Activated gamma-delta T cell treated with Interleukin-2 at 50 U/mL for 16 hours (primary cell): ENCODE data around the gene CACNA1D.

Source experiments
- DNase-seq: peaks from one replicate; pipeline ENCODE4 v3.0.0-alpha.2; 2020

CACNA1D gene

DNA sequence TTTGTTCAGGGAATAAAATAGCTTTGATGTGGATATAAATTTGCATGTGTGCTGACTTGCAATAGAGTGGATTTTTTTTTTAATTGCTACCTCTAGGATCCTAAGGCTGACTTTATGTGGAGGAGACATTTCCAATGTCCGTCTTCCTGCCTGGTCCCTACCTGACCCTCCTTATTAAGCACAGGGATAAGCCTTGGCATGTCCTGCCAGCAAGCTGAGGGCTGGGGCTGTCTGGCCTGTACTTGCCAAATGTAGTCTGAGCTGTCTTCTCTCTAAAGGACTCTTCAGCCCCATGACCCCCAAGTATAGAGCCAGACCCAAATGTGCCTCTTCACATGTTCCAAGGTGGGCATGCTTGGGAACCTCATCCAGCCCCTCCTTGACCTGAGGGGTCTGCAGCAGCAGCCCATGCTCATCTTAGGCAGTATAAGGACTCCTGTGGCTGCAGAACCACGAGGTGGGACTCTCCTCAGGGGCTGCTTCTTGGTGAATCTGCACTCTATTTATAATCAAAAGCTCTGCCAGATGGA is 88.8 kb downstream of the CACNA1D start:
- DNase-seq, result no peak

DNA sequence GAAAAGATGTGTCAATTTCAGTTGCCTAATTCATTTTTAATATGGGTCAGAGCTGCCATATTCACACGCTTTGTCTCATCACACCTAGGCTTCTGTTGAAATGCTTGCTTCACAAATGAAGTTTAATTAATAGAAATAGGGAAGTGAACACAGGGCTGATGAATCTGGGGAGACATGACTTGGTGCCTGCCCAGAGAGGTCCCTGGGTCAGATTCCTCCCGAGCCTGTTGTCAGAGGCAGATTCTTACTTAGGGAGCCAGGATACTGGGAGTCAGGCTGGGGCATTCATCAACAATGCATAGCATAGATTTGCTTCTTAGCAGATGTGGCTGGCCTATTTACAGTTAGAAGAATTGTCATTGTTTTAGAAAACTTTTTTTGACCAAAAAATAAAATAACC is 90.6 kb downstream of the CACNA1D start:
- no peak for DNase-seq

DNA sequence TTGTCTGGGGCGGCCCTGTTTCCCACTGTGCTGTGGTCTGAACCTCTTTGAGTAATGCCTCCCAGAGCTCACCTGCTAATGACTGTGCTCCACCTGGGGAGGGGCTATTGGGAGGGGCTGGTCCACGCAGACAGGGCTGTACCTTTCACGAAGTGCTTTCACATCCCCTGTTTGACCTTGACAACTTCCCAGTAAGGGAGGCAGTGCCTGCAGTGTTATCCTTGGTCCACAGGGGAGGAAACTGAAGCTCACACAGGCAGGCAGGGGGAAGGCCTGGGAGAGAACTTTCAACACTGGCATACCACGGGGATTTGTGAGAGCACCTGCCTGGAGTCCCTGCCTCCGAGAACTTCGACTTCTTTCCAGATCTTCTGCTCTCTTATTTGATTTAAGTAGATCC is 91.2 kb downstream of the CACNA1D start:
- no peak for DNase-seq

DNA sequence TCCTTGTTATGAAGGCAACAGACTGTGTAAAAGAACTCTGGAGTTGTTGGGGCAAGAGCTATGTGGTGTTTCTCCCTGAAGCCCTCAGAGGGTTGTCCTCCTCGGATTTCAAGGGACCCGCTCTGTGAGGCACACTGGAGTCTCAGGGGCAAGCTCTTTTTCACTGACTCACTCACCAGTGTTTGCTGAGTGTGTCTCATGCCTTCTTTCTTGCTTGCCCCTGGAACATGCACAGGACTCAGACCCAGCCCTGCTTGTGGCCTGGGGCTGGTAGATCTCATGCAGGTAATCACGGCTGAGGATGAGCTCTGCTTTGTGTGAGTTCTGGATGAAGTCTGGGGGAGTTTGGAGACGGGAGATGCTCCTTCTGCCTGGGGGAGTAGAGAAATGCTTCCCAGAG is 93.7 kb downstream of the CACNA1D start:
- DNase-seq, result no peak

DNA sequence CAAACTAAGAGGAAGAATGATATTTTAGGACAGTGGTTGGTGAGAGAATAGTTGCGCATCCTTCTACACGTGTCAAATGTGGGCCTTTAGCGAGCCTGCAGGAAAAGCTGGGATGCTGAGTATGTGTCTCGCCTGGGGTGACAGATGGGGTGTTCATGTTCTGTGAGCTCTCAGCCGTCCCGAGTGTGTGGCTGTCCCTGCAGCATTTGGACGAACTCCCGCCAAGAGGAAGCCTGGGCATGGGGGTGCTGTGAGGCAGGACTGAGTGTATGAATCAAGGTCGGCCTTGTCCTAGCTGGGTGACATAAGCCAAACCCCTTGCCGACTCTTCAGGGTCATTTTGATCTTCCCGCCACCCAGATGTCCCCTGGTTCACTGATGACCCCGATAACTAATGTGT is 94.8 kb downstream of the CACNA1D start:
- no peak for DNase-seq

DNA sequence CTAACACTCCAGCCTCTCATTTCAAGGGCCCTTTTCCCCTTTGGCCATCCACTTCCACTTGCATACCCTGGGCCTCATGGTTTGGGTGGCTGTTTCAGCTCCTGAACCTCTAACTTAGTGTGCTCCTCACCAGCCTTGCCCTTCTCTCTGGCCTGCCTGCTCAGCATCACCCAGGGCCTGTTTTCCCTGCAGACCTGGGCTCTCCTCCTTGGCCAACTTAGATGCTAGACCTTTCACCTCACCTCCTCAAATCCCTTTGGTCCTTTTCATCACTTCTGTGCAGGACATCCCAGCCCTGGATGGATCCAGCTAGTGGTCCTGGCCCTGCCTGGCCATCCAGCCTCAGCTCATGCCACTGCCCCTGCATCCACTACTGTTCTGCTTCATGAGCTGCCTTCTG is 95.4 kb downstream of the CACNA1D start:
- no peak for DNase-seq

DNA sequence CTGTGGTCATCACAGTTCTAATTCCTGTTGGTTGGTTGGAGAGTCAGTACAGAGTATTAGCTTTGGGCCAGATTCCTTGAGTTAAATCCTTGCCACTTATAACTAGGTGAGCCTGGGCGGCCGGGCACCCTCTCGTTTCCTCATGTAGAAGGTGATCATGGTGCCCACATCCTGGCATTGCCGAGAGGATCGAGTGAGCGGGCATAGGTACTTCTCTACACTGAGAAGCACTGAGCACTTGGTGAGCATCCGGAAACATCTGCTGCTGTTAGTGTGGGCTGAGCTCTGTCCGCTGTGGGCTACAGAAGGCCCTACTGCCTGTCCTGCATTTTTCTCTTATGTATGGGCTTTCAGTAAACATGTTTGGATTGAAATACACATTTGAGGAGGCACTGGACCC is 96.2 kb downstream of the CACNA1D start:
- no peak for DNase-seq

DNA sequence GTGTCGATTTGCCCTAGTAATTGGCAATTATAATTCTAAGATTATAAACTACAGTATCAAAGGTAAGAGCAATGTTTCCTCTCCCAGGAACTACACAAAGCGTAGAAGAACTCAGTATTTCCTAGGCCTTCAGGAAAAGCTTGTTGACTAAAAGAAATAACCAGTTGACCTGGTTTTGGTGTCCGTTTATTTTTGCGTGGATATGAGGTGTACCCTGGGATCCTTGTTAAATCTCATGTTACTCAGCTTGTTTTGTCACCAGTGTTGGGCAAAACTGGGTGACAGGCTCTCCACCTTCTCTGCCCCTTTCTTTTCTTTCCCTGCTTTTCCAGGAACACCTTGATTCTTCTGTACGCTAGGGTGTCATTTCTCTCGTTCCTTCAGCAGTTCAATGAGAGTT is 97.2 kb downstream of the CACNA1D start:
- no peak for DNase-seq

DNA sequence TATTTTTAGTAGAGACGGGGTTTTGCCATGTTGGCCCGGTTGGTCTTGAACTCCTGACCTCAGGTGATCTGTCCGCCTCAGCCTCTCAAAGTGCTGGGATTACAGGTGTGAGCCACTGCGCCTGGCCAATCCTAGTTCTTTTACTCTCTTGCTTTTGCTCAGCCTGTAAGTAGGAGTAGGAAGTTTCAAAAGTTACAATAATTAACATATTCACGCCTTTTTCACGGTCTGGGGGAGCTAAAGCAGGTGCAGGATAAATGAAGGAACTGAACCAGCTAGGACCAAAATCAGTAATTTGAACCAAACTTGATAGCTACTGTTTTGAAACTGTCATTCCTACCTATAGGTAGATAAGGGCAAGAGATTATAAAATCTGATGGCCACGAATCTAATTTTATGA is 98.5 kb downstream of the CACNA1D start:
- DNase-seq, result no peak

DNA sequence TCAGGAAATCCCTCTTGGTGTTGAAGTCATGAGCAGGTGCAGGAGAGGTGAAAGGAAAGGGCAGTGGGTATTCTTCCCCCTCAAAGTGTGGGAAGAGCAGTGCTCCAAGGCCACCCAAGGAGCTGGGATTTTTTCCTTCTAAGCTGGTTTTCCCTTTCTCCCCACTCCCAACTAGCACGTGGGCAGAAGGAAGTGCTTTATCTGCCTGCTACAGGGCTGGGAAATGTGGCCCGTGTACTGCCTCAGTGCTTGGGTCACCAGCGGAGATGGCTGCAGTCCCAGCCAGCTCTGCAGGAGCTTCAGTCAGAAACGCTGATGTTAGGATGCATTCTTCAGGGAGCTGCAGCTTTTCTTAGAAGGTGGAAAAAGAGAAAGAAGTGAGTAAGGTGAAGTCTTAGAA is 99.2 kb downstream of the CACNA1D start:
- no peak for DNase-seq

DNA sequence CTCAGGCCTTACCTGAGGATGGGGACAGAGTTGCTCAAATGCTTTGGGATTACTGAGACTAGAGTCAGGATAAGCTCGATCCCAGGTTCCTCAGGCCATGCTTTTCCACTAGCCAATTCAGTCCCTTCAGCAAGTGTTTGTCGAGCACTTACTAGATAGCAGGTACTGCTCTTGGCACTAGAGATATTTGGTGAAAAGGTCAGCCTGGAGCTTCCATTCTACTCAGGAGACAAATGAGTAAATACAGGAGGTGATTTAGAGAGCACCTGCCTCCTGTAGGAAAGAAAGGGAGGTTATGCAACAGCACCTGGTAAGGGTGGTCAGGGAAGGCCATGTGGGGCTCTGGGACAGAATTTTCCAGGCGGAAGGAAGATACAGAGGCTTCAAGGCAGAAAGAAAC is 99.9 kb downstream of the CACNA1D start:
- no peak for DNase-seq

DNA sequence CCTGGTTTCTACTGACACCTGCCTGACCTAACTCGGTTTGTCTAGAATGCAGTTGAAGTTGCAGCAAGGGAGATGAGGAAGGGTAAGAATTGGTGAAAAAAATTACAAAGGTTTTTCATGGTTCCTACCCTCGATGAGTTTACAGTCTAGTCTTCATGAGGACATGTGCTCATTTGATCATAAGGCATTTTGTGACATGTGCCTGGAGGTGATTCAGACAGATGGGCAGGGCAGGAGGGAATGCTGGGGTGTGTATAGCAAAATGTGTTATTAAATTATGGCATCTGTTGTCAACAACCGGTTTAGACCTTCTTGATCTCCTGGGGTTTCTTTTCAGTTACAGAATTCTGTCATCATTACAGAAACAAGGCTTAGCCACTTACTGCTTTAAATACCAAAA is 101.2 kb downstream of the CACNA1D start:
- no peak for DNase-seq

DNA sequence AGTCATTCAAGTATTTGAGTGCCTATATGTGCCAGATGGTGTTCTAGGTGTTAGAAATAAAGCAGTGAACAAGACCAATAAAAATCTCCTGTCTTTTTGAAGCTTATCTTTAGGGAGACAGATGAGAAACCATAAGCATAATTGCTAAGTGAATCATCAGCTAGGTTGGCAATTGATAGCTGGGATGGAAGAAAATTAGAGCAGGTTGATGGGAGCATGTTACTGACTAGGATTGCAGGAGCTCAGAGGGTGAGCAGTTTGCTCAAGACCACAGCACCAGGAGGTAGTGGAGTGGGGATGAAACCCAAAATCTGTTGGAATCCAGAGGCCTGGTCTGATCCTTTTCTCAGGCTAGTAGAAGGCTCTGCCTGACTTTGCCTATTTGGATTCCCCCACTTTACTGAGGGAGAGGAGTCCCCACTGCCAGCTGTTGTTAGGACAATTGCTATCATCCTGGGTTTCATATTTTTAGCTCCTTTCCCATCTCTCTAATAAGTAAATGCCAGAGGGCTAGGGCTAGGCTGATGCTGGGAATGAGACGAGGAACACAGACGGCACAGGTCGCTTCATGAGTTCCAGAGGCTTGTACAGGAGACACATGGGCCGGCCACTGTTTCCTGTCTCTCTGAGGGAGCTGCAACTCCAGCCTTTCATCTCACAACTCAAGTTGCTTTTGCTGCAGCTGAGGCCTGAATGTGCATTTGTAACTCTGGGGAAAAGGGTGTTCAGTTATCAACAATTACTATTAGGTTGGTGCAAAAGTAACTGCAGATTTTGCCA is 102.9 kb downstream of the CACNA1D start:
- DNase-seq, result no peak

DNA sequence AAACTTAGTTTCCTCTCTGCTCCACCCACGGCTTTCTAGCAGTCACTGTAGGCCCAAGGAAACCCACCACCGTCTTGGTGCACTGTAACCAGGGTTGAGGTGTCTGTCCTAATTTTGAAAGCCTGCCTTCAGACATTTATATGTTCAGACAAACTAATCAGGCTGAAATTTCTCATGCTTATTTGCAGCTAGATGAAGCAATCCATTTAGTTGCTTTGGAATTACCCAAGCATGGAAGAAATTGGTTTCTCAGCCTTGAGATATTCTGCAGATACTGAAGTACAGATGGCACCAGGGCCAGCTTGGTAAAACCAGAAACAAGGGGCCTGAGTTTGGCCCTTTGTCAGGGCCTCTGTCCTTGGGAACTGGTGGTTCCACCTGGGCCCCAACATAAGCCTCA is 105.4 kb downstream of the CACNA1D start:
- DNase-seq, result no peak

DNA sequence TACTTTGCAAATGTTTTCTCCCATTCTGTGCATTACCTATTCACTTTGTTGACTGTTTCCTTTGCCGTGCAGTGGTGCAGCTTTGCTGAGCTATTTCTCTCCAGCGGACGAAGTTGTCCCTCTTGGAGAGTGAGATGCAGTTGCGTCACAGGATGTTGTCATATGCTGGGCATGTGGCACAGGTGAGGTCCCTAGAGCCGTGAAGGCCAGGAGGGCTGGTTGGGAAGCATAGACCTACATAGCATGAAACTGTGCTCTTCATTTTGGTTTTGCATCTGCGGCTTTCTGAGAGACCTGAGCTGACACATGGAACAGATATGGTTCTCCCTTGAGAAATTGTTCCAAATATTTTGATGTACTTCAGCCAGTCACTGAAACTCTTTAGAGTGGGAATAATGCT is 108.5 kb downstream of the CACNA1D start:
- no peak for DNase-seq

DNA sequence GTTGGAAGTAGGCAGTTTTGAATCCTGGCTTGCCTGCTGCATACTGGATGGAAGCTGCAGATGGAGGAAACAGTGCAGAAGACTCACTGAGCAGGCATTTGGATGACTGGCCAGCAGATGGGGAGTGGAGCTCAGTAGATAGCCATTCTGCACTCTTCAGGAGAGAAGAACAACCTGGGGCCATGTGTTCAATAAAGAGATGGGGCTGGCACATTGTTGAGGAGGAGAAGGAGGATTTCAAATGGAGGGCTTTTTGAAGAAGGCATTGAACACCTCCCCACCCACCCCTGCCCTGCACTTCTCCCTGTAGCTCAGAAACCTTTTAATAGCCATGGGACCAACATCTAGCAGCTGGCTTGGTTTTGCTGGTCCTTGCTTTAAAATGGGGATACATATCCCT is 109.8 kb downstream of the CACNA1D start:
- DNase-seq, result no peak

DNA sequence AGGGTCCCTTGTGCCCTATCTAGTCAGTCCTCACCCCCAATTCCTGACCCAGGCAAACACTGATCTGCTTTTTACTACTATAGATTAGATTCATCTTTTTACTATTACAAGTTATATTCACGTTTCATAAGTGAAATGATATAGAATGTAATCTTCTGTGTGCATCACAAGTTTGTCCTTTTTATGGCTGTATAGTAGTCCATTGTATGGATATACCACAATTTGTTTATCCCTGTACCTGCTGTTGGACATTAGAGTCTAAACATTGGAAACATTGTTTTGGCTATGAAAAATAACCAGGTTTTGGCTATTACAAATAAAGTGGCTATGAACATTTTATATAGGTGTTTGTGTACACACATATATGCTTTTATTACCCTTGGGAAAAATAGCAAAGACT is 112.4 kb downstream of the CACNA1D start:
- no peak for DNase-seq

DNA sequence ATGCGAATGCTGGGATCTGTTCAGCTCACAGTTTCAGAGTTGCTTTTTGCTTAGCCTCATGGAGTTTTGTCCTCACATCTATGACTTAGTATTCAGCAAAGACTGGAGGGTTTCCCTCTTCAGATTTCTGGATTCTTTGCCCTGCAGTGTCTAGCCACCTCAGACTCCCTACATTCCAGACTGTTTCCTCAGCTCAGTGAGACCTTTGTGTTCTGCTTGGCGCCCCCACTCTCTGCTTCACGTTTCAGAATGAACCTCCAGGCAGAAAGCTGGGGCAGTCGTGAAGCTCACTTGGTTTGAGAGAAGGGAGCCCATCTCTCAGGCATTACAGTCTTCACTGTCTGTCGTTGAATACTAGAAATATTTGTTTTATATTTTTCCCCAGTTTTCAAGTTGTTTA is 118.1 kb downstream of the CACNA1D start:
- no peak for DNase-seq

DNA sequence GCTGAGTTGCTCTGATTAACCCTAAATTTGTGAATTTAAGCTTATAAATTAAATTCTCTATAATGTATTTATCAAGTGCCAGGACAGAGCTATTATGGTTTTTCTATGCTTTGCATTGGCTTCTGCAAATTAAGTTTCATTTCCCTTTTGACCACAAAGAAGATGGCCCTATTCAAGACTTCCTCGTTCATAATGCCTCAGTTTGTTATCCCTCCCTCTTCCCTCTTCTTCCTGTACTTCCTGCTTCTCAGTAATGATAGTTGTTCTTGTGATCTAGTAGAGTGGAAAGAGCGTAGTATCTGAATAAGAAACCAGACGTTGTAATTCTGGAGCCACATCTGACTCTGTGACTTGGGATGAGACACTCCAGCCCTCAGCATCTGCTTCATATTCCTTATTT is 118.7 kb downstream of the CACNA1D start:
- DNase-seq, result no peak

DNA sequence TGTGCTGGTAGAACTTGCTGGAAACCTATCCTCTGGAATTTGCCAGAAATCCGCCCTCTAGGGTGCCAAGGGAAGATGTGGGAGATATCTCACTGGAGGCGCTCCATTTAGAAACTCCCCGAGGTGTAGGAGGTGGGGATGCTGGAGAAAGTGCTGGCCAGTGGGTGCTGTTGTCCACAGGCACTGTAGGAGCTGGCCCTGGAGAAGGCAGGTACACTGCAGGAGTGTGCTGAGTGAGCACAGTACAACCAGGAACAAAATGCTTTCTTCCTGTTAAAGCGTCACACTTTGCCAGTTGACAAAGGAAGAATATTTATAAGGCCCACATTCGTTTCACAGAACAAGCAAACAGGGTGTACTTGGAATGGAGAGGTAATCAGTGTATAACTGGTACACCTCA is 119.9 kb downstream of the CACNA1D start:
- no peak for DNase-seq

DNA sequence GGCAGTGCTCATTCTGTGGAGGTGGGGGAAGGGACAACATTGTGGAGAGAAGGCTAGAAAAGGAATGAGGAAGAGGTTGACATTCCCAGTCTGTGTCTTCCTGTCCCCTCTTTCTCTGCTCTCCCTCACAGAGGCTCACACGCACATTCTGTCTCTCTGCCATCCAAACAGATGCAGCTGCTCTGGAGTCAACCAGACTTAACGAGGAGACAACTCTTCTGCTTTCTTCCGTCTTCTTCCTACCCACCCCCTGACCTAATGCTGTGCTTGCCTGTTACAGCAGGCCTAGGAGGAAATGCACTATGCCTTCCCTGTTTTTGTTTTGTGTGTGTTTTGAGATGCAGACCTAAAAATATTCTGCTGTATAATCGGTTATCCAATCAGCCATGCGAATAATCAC is 121.9 kb downstream of the CACNA1D start:
- DNase-seq, result no peak

DNA sequence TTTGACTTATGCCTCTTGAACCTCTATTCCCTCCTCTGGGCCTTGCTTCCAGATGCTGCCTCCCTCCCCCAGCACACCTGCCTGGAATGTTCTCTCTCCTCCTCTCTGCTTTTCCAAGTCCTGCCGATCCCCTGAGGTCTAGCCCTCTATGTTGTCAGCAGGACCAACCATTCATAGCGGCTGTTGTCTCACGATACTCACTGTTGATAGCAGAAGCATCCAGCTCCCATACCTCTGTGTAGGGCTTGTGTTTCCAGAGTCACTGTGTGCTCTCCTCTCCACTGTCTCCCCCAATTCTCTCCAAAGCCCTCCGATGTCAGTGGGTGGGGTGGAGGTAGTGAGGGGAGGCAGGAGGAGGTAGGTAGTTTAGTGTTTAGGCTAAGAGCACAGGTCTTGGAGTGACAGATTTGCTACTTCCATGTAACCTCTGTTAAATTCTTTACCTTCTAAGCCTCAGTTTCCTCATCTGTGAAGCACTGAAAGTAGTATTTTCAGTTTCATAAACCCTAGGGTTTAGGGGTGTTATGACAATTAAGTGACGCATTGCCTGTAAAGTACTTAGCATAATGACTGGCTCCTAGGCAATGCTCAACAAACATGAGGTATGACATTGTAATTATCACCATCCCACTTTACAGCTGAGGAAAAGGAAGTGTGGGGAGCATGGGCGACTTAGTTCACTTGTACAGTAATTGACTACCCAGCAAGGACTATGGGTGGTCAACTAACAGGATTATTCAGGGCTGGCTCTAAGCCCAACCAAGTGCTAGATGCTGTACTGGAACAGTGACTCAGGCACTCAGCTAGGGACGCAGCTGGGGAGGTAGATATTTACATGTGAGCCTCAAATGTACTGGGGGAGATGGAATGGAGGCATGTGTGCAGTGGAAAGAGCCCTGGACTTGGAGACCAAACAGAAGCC is 122.8 kb downstream of the CACNA1D start:
- no peak for DNase-seq

DNA sequence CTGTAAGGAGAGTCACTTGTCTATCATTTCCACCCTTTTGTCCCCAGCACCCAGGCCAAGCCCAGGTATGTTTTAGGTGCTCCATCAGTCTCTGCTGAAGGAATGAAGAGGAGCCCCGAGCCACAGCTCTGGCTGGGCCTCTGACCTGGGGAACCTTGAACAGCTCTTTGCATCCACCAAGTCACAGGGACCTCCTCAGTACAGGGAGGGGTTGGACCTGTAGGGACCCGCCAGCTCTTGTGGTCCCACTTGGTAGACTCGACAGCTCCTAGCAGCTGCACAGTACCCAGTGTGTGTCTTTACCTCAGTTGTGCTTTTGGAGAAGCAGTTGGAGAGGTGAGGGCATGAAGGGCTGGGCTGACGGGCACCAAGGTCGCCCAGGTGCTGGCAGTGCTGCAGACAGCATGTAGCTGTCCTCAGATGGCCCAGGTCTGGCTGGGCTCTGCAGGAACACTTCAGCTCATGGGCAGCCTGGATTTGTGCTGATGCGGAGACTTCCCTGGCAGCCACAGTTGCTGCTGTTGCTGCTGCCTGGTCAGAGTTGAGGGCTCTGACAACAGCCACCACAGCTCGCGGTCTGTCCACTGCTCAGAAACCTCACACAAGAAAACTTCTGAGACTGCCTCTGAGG is 123.6 kb downstream of the CACNA1D start:
- no peak for DNase-seq

DNA sequence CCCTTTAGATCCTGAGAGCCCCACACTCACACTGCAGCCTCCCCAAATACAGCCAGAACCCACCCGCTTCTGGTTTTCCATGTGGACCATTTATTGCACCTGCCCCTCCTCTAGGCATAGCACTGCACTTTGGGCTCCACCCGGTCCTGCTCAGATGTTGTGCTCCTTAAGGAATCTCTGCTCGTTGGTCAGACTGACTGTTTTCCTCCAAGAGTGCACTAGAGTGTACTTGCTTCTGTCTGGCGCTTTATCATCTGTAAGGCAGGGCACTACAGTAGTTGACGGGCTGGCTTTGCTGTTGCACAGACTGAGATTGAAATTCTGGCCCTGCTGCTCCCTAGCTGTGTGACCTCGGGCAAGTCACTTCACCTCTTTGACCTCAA is 124.1 kb downstream of the CACNA1D start:
- DNase-seq, result no peak
